ENCODE data around the gene ITGB6.
A peak's percentile ranks its signal among the peaks of the same experiment; 100 is the strongest.

ITGB6 gene

DNA sequence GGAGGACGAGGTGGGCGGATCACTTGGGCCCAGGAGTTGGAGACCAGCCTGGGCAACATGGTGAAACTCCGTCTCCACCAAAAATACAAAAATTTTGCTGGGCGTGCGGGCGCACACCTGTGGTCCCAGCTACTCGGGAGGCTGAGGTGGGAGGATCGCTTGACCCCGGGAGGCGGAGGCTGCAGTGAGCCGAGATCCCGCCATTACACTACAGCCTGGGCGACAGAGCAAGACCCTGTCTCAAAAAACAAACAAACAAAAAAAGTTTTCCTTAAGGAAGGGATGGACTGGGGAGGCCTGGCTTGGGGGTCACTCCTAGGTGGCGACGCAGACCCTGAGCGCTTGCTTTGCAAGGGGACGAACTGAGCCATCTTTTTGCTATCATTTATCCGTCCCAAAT is 138.5 kb downstream of the ITGB6 start:
- H3K9ac ChIP-seq (ENCODE audit: low read length), result no peak overlapping the region
- no peak overlapping the region for H3K27ac ChIP-seq (ENCODE audit: low read depth, low read length)
- no peaks in the 10 kb centered on the region for H3K36me3 ChIP-seq (ENCODE audit: control insufficient read depth, insufficient read depth, low read length)
- no peaks in the 10 kb centered on the region for H3K27me3 ChIP-seq (ENCODE audit: control insufficient read depth, insufficient read depth, low read length)
- peaks cover 5% of the 10 kb centered on the region for H3K4me1 ChIP-seq (ENCODE audit: control insufficient read depth, insufficient read depth, low read length)
- peak overlapping the region; percentile 76 for H3K4me3 ChIP-seq (ENCODE audit: low read length)

DNA sequence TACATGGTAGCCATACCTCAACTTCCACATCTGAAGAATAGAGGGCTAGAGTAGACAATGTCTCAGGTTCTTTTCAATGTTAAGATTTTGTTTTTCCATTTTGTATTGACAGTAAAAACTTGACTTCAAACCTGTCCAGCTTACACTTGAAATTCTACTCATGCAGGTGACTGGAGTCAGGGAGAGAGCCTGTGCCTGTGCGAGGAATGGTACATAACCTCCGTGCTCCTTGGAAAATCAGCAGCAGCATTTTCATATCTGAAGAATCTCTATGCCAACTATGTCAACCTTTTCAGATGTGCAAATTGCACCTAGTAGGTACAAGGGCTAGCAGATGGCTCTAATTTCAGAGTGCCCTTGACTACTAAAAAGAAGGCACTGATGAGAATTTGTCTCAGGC is 139.8 kb downstream of the ITGB6 start:
- H3K4me3 ChIP-seq (ENCODE audit: low read length), result no peak overlapping the region
- no peaks in the 10 kb centered on the region for H3K36me3 ChIP-seq (ENCODE audit: control insufficient read depth, insufficient read depth, low read length)
- no peaks in the 10 kb centered on the region for H3K27me3 ChIP-seq (ENCODE audit: control insufficient read depth, insufficient read depth, low read length)
- H3K9ac ChIP-seq (ENCODE audit: low read length), result no peak overlapping the region
- H3K4me1 ChIP-seq (ENCODE audit: control insufficient read depth, insufficient read depth, low read length), result peaks cover 12% of the 10 kb centered on the region
- H3K27ac ChIP-seq (ENCODE audit: low read depth, low read length), result no peak overlapping the region

DNA sequence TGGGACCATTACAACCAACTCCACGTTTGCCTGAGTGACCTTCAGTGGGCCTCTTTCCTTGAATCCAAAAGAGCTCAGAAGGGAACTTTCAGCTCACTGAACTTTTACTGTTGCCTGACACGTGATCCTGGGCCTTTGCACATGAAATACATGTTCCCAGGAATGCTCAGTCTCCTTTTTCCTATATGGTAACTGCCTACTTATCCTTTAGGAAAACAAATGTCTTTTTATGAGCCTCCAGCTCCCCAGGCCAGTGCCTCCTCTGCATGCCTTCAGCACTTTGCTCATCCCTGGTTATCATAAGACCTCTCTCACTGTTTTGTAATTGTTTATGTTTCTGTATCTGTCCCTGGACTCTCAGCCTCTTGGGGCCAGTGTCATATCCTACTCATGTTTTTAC is 142.7 kb downstream of the ITGB6 start:
- Histone ChIP-seq H3K27ac (ENCODE audit: low read depth, low read length) (no peak overlapping the region), H3K36me3 (ENCODE audit: control insufficient read depth, insufficient read depth, low read length) (no peaks in the 10 kb centered on the region), H3K4me1 (ENCODE audit: control insufficient read depth, insufficient read depth, low read length) (peaks cover 14% of the 10 kb centered on the region), H3K27me3 (ENCODE audit: control insufficient read depth, insufficient read depth, low read length) (no peaks in the 10 kb centered on the region), H3K4me3 (ENCODE audit: low read length) (no peak overlapping the region), H3K9ac (ENCODE audit: low read length) (no peak overlapping the region)

DNA sequence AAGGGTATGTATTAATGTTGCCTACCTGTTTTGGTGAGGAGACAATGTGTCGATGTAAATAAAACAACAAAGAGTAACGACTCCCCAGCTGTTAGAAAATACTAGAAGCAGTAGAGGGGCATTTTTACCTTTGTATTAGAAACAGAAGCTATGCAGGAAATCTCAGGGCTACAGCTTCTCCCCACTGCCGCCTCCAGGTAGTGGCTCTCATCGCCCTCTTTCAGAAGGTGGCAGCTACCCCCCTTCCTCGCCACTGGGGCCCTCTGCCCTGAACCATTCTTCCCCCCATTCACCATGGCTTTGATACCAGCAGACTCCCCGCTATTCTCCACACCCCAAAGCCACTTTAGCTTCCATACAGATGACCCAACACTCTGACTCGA is 144.4 kb downstream of the ITGB6 start:
- Histone ChIP-seq H3K9ac (ENCODE audit: low read length) (no peak overlapping the region), H3K27ac (ENCODE audit: low read depth, low read length) (peak overlapping the region; percentile 16), H3K36me3 (ENCODE audit: control insufficient read depth, insufficient read depth, low read length) (no peaks in the 10 kb centered on the region), H3K4me3 (ENCODE audit: low read length) (no peak overlapping the region), H3K4me1 (ENCODE audit: control insufficient read depth, insufficient read depth, low read length) (peaks cover 24% of the 10 kb centered on the region), H3K27me3 (ENCODE audit: control insufficient read depth, insufficient read depth, low read length) (no peaks in the 10 kb centered on the region)

DNA sequence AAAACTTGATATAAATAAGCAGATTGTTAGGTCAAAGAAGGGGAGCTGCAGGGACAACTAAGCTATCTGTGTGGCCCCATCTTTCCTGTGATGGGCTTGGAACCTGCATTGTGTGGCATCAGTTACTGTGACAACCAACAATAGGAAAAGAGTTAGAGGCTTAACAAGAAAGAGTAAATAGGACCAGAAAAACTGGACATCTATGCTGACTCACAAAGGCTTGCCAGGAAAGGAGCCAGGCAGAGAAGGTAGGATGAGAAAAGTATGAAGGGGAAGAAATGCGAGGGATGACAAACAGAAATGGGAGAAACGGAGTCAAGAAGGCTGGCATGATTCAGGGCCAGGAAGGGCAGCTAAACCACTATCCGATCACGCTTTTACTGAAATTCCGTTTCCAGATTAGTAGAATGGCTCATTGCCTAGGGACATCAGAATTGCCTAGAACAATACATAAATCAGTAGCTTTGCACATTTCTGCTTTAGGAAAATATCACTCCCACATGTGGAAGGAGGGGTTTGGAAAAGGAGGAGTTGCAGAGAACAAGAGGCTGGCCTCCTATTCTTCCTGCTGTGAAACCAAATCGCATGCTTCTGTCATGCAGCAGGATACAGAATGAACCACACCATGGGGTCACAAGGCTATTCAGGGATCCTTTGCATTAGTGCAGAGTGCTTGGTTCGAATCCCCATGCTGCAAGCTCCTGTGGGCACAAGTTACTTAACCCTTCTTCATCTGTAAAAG is 144.9 kb downstream of the ITGB6 start:
- H3K9ac ChIP-seq (ENCODE audit: low read length), result no peak overlapping the region
- H3K4me3 ChIP-seq (ENCODE audit: low read length), result no peak overlapping the region
- H3K36me3 ChIP-seq (ENCODE audit: control insufficient read depth, insufficient read depth, low read length), result no peaks in the 10 kb centered on the region
- no peaks in the 10 kb centered on the region for H3K27me3 ChIP-seq (ENCODE audit: control insufficient read depth, insufficient read depth, low read length)
- H3K27ac ChIP-seq (ENCODE audit: low read depth, low read length), result peak overlapping the region; percentile 16
- H3K4me1 ChIP-seq (ENCODE audit: control insufficient read depth, insufficient read depth, low read length), result peaks cover 25% of the 10 kb centered on the region

DNA sequence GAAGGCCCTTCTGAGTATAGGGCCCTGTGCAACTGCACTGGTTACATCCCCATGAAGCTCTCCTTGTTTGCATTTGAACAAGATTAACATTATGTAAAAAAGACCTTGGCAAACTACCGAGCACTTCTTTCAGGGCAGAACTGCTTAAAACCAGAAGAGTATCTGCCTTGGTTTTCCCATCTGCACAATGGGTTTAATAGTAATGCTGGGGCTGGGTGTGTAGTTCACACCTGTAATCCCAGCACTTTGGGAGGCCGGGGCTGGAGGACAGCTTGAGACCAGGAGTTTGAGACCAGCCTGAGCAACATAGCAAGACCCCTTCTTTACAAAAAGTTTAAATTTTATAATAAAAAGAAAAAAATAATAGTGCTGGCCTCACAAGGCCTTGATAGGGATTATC is 146.1 kb downstream of the ITGB6 start:
- Histone ChIP-seq H3K4me1 (ENCODE audit: control insufficient read depth, insufficient read depth, low read length) (peaks cover 25% of the 10 kb centered on the region), H3K27ac (ENCODE audit: low read depth, low read length) (no peak overlapping the region), H3K36me3 (ENCODE audit: control insufficient read depth, insufficient read depth, low read length) (no peaks in the 10 kb centered on the region), H3K9ac (ENCODE audit: low read length) (no peak overlapping the region), H3K27me3 (ENCODE audit: control insufficient read depth, insufficient read depth, low read length) (no peaks in the 10 kb centered on the region), H3K4me3 (ENCODE audit: low read length) (no peak overlapping the region)

DNA sequence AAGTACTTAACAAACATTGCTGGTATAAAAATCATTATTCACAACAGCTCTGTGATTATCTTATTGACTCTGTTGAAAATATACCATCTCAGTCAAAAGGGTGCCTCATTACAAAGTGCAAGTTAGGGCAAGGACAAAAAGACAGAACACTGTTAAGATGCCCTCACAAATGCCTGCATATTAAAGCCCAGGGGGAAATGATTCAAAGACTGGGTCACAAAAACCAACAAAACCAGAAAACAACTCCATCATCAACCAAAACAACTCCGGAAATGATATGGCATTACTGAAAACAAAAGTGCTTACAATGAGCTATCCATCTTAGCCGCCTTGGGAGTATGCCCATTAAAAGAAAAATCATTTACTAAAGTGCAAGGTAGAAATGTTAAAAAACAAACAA is 147.5 kb downstream of the ITGB6 start:
- no peak overlapping the region for H3K27ac ChIP-seq (ENCODE audit: low read depth, low read length)
- no peak overlapping the region for H3K4me3 ChIP-seq (ENCODE audit: low read length)
- H3K9ac ChIP-seq (ENCODE audit: low read length), result no peak overlapping the region
- H3K27me3 ChIP-seq (ENCODE audit: control insufficient read depth, insufficient read depth, low read length), result no peaks in the 10 kb centered on the region
- peaks cover 25% of the 10 kb centered on the region for H3K4me1 ChIP-seq (ENCODE audit: control insufficient read depth, insufficient read depth, low read length)
- H3K36me3 ChIP-seq (ENCODE audit: control insufficient read depth, insufficient read depth, low read length), result no peaks in the 10 kb centered on the region

DNA sequence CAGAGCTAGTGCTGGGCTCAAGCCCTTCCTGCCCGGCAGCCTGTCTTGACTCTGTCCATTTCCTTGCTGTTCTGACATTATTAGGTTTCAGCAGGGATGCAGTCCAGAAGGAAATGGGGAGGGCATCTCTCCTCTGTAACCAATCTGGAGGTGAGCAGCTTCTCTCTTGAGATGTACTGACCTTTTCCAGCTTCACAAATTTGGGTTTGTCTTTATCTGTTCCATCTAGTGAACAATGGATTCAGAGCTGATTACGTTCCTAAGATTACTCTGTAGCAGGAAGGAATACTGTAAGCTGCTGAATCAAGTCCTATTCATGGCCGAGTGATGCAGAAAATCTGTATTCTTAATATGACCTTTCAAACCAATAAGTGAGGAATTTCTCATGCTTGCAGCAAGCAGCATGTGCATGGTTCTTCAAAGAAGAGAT is 148.7 kb downstream of the ITGB6 start:
- no peak overlapping the region for H3K4me3 ChIP-seq (ENCODE audit: low read length)
- peak overlapping the region; percentile 21 for H3K27ac ChIP-seq (ENCODE audit: low read depth, low read length)
- peaks cover 25% of the 10 kb centered on the region for H3K4me1 ChIP-seq (ENCODE audit: control insufficient read depth, insufficient read depth, low read length)
- no peaks in the 10 kb centered on the region for H3K36me3 ChIP-seq (ENCODE audit: control insufficient read depth, insufficient read depth, low read length)
- H3K9ac ChIP-seq (ENCODE audit: low read length), result no peak overlapping the region
- H3K27me3 ChIP-seq (ENCODE audit: control insufficient read depth, insufficient read depth, low read length), result no peaks in the 10 kb centered on the region

DNA sequence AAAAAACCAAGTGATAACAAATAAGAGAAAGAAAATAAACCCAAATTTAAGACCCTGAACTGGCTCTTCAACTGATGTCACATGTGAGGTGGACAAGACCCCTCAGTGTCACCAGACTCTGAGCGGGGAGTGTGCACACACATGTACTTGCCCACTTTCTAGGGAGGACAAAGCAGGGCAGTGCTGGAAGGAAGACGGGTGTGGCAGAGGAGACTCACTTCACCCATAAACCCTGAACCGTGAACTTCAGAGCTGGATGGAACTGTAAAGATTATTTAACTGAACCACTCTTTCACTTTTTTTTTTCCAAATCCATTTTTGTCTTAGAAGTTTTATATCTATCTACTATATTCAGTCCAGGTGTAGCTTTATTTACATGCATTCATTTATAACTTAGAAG is 149.9 kb downstream of the ITGB6 start:
- Histone ChIP-seq H3K9ac (ENCODE audit: low read length) (no peak overlapping the region), H3K4me1 (ENCODE audit: control insufficient read depth, insufficient read depth, low read length) (peaks cover 17% of the 10 kb centered on the region), H3K27ac (ENCODE audit: low read depth, low read length) (no peak overlapping the region)

More for the DNA sequence above, 149.9 kb downstream of the ITGB6 start:
- H3K4me3 ChIP-seq (ENCODE audit: low read length), result no peak overlapping the region
- H3K36me3 ChIP-seq (ENCODE audit: control insufficient read depth, insufficient read depth, low read length), result no peaks in the 10 kb centered on the region
- H3K27me3 ChIP-seq (ENCODE audit: control insufficient read depth, insufficient read depth, low read length), result no peaks in the 10 kb centered on the region

All from rectal smooth muscle tissue (tissue), 1 donor.